ENCODE data around the gene MRGPRE.

DNA sequence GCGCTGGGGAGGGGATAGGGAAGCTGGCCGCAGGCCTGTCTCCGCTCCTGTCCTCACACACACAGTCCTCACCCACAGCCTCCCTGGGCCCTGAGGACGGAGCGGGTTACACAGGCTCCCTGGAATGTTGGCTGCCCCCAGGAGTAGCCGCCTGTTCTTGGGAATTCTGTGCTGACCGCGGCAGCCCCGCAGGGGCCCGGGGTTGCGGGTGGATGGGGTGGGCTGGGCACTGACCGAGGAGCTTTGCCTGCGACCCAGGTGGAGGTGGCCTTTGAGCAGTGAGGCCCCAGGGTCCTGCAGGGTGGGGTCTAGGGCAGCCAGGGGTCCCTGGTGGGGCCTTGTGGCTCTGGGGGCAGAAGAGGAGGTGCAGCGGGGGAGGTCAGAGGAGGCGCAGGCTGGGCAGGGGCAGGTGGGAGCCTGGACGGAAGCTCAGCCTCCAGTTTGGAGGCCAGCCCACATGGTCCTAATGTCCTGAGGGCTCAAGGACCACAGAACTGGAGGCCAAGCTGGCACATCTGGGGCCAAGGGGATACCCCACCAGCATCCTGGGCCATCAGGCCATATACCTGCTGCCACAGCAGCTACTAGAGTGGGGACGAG, 7.0 kb downstream of the MRGPRE start:
- TF ChIP-seq FOXA1 (IDR thresholded peaks at IDR 0.05): no peak
- no peak for TF ChIP-seq SP1 (IDR thresholded peaks at IDR 0.05)

Measured in HEK293T (cell line).